Measurements from ENCODE around the gene MRTO4.
"Not testable (repeated sequence)": the region's sequence is repeated elsewhere in the genome, so short reads cannot be mapped to it uniquely, and the experiment has no call there.

Gene MRTO4

DNA sequence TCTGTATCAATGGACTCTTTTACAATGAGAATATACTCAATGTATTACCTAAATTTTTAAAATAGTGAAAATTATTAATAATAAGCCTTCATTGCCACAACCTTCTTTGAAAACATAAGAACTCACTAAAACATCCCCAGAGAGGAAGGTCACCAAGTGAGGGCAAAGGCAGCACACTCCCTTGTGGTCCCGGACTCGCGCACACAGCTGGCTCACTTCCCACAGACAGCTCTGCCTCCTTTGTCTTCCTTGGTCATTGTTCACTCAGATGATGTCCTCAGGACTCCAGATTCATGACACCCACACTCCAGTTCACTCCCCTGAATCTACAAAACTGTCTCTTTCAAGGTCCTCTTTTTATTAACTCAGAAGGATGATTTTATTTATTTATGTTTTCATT lies 22.4 kb upstream of the MRTO4 start:
- DNase-seq = no peak

GRCh38 chr1:19229828-19230325 lies 21.7 kb upstream of the MRTO4 start:
- DNase-seq = no peak

GRCh38 chr1:19231736-19232523 lies 19.7 kb upstream of the MRTO4 start:
- DNase-seq = not testable (repeated sequence)

DNA sequence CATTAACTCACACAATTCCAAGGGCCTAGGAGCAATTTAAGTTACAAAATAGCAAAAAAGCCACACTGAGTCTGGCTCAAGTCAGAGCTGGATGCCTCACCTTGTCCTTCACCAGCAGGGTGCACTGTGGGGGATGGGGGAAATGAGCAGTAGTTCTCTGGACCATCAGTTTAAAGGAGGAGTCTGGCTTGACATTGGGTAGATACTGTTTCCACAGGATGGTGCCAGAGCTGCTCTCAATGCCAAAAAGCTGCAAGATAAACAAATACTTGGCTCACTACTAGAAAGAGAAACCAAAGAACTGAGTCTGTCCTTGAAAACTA lies 19.1 kb upstream of the MRTO4 start:
- peak; percentile 20 for DNase-seq

DNA sequence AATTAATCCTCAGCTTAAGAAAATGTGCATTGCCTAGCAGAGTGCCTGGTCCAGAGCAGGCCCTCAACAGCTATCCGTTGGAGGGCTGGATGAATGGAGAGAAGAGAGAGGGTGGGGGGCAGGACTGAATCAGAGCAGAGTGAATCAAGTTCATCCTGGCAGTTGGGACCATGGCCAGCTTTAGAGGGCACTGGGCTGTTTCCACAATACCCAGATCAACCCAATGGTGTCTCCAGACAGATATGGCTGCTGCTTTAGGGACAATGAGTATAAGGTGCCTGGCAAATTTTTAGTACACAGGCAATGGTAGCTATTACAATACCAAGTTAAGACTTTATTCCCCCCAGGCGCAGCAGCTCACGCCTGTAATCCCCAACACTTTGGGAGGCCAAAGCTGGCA lies 17.4 kb upstream of the MRTO4 start:
- no peak for DNase-seq

- DNase-seq = no peak
These were observed 11.7 kb upstream of the MRTO4 start for GRCh38 chr1:19239876-19240275.

DNA sequence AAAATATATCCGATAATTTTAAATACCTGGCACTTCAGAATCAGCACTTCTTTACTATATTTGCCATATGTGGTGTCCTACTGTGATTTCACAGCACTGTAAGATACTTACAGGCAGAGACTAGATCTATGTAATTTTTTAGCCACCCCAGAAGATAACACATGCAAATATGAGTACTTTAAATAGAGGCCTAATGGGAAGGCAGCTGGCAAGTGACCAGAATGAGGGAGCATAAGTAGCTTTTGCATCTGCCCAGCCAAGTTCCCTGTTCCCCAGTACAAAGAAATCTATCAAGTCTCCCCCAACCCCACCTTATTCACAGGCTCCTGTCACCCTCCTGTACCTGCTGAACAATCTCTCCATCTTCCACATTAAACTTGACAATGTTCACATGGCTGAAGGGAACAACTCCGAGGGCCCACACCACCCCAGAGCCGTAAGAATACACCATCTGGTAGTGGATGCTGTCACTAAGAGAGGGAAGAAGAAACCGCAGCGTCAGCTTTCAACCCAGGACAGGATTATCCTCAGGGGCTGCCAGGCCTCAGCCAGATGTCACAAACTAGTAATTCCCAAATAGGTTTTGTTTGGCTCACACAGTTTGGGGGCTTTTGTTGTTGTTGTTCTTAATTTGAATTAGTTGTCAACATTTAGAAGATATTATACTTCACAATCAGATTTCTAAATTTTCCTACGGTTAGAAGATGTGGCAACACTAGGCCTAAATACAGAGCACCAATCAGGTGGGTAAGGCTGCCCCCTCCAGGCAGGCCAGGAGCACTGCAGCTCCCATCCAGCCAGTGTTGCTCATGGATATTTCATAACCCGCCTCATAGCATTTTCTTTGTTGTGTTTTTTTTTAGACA lies 10.7 kb upstream of the MRTO4 start:
- DNase-seq = peak; percentile 60

- DNase-seq = peak; percentile 24
These were observed 838 bp upstream of the MRTO4 start for GRCh38 chr1:19250629-19251304.

DNA sequence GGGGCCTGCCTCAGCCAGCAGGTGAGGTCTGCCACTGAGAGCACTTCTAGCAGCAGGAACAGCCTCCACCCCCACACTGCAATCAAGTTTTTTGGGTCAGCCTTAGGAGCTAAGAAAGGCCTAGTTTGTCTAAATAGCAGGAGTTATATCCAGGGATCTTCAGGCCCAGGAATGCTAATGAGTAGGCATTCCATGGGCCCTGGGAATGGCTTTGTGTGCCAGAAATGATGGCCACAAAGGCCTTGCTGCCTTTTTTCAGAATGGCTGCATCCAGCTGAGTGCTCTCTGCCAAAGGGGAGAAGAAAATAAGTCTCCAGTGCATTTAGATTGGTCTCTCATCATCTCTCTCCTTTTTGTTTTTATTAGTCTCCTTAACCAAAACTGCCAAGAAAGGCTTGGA lies 2.8 kb downstream of the MRTO4 start:
- no peak for DNase-seq

GRCh38 chr1:19255288-19255687 lies 3.7 kb downstream of the MRTO4 start:
- no peak for DNase-seq

- DNase-seq = not testable (repeated sequence)
These were observed 4.7 kb downstream of the MRTO4 start for GRCh38 chr1:19256301-19256700.

GRCh38 chr1:19257178-19257914 lies 5.7 kb downstream of the MRTO4 start:
- no peak for DNase-seq

GRCh38 chr1:19258353-19258752 lies 6.7 kb downstream of the MRTO4 start:
- no peak for DNase-seq

- DNase-seq = no peak
These were observed 8.9 kb downstream of the MRTO4 start for GRCh38 chr1:19260211-19261138.

DNA sequence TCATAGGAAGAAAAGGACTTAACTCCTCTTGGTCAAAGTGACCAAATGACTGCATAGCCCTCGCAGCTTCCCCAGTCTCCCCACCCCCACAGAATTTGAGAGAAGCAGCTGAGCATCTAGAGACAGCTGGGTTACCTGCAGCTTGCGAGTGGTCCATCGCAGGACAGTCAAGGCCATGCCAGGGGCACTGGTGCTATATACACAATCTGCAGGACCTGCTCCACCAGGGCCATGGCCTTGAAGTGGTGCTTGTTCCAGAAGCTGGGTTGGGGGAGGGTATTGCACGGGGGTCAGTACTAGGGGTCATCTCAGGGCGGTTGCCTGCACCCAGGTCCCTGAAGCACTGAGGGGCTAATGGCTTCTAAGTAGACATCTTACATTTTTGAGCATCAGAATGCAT lies 10.4 kb downstream of the MRTO4 start:
- DNase-seq = no peak

GRCh38 chr1:19262744-19263143 lies 11.1 kb downstream of the MRTO4 start:
- no peak for DNase-seq

- no peak for DNase-seq
These were observed 16.8 kb downstream of the MRTO4 start for GRCh38 chr1:19268445-19268844.

GRCh38 chr1:19269427-19270342 lies 18.1 kb downstream of the MRTO4 start:
- not testable (repeated sequence) for DNase-seq

DNA sequence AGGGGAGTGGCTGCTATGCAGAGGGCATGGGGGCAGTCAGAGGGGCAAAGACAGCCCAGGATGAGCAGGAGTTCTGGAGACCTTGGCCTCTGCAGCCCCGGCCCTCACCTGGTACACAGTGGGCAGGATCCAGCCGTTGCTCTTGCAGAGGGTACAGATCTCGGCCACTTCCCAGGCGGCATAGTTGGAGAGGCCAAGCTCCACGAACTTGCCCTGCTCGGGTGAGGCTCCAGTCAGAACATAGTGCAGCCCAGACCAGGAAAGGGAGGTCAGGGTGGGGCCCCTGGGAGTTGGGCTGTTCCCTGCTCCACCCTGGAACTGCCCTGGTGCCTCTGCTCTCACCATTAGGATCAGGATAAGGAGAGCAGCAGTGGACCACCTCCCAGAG lies 18.7 kb downstream of the MRTO4 start:
- not testable (repeated sequence) for DNase-seq

GRCh38 chr1:19272064-19272463 lies 20.5 kb downstream of the MRTO4 start:
- DNase-seq = no peak
